ENCODE measurements around the gene TTF2. TPM values are rescaled to one million over a fixed set of nuclear protein-coding genes. Genes with fewer than 3 reads are reported as not detected.

The TTF2 gene
- total and polyA plus RNA-seq, 2 experiments from 2014 or later, result 84.7 to 85.4 TPM

DNA sequence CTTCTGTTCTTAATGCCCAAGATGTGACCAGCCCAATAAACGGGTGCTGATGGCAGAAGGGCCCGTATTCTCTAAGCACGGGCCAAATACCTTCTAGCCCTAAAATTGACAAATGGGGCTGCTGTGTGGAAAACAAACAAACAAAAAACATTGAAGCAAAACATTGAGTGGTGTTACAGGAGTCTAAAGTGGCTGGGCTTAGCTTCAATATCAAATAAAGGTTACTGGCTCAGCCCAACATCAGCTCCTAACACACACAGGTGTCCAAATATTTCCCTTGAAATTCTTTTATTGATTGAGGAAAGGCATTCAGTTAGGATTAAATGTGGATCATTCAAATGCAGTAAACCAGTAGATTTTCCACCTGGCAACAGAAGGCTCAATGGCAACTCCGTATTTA is 13.3 kb upstream of the TTF2 start (continued):
- TF ChIP-seq, protein P1, sequence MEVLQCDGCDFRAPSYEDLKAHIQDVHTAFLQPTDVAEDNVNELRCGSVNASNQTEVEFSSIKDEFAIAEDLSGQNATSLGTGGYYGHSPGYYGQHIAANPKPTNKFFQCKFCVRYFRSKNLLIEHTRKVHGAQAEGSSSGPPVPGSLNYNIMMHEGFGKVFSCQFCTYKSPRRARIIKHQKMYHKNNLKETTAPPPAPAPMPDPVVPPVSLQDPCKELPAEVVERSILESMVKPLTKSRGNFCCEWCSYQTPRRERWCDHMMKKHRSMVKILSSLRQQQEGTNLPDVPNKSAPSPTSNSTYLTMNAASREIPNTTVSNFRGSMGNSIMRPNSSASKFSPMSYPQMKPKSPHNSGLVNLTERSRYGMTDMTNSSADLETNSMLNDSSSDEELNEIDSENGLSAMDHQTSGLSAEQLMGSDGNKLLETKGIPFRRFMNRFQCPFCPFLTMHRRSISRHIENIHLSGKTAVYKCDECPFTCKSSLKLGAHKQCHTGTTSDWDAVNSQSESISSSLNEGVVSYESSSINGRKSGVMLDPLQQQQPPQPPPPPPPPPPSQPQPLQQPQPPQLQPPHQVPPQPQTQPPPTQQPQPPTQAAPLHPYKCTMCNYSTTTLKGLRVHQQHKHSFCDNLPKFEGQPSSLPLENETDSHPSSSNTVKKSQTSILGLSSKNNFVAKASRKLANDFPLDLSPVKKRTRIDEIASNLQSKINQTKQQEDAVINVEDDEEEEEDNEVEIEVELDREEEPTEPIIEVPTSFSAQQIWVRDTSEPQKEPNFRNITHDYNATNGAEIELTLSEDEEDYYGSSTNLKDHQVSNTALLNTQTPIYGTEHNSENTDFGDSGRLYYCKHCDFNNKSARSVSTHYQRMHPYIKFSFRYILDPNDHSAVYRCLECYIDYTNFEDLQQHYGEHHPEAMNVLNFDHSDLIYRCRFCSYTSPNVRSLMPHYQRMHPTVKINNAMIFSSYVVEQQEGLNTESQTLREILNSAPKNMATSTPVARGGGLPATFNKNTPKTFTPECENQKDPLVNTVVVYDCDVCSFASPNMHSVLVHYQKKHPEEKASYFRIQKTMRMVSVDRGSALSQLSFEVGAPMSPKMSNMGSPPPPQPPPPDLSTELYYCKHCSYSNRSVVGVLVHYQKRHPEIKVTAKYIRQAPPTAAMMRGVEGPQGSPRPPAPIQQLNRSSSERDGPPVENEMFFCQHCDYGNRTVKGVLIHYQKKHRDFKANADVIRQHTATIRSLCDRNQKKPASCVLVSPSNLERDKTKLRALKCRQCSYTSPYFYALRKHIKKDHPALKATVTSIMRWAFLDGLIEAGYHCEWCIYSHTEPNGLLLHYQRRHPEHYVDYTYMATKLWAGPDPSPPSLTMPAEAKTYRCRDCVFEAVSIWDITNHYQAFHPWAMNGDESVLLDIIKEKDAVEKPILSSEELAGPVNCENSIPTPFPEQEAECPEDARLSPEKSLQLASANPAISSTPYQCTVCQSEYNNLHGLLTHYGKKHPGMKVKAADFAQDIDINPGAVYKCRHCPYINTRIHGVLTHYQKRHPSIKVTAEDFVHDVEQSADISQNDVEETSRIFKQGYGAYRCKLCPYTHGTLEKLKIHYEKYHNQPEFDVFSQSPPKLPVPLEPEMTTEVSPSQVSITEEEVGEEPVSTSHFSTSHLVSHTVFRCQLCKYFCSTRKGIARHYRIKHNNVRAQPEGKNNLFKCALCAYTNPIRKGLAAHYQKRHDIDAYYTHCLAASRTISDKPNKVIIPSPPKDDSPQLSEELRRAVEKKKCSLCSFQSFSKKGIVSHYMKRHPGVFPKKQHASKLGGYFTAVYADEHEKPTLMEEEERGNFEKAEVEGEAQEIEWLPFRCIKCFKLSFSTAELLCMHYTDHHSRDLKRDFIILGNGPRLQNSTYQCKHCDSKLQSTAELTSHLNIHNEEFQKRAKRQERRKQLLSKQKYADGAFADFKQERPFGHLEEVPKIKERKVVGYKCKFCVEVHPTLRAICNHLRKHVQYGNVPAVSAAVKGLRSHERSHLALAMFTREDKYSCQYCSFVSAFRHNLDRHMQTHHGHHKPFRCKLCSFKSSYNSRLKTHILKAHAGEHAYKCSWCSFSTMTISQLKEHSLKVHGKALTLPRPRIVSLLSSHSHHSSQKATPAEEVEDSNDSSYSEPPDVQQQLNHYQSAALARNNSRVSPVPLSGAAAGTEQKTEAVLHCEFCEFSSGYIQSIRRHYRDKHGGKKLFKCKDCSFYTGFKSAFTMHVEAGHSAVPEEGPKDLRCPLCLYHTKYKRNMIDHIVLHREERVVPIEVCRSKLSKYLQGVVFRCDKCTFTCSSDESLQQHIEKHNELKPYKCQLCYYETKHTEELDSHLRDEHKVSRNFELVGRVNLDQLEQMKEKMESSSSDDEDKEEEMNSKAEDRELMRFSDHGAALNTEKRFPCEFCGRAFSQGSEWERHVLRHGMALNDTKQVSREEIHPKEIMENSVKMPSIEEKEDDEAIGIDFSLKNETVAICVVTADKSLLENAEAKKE (CRISPR knock-in tag; IDR thresholded peaks at IDR 0.05), result no peak
- TF ChIP-seq CREB1 (CRISPR knock-in tag; IDR thresholded peaks at IDR 0.05; ENCODE audit: low read depth) (no peak), ZNF331 (CRISPR knock-in tag; IDR thresholded peaks at IDR 0.05; ENCODE audit: low read depth) (no peak), EZH2phosphoT487 (IDR thresholded peaks at IDR 0.05; ENCODE audit: unreplicated experiment) (no peak)

DNA sequence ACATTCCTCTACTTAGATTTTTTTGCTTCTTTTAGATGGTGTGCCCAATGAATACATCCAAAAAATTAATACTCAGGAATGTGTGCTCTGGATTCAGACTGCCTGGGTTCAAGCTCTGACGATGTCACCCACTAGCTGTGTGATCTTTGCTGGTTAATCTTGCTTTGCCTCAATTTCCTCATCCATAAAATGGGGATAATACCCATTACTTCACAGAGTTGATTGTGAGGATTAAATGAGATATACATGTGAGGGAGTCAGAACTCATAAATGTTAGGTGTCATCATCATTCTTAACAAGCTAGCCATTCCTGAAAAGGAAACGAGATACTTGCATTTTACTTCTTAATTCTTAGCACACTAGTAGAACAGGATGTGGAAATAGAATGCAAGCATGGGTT is 12.9 kb upstream of the TTF2 start:
- ATAC-seq, result no peak

More for the DNA sequence above, 12.9 kb upstream of the TTF2 start:
- H3K9me3 Mint-ChIP-seq, result no peaks in the 10 kb centered on the region; the same call in 2 of the 3 replicates
- H3K4me1 ChIP-seq (ENCODE audit: insufficient read depth), result no peaks in the 10 kb centered on the region
- no peak overlapping the region for H3K4me3 ChIP-seq
- H3K36me3 Mint-ChIP-seq (ENCODE audit: low read depth), result 0 out of 3 replicates have a peak, but pooled peaks cover 3% of the 10 kb centered on the region
- no peak overlapping the region for H3K4me3 Mint-ChIP-seq
- no peaks in the 10 kb centered on the region for H3K27me3 ChIP-seq (ENCODE audit: insufficient read depth)
- TF ChIP-seq, protein P1 (CRISPR knock-in tag; IDR thresholded peaks at IDR 0.05), result no peak
- TF ChIP-seq STAT1 (IDR thresholded peaks at IDR 0.05; ENCODE audit: unreplicated experiment), result no peak
- TF ChIP-seq, protein P2, sequence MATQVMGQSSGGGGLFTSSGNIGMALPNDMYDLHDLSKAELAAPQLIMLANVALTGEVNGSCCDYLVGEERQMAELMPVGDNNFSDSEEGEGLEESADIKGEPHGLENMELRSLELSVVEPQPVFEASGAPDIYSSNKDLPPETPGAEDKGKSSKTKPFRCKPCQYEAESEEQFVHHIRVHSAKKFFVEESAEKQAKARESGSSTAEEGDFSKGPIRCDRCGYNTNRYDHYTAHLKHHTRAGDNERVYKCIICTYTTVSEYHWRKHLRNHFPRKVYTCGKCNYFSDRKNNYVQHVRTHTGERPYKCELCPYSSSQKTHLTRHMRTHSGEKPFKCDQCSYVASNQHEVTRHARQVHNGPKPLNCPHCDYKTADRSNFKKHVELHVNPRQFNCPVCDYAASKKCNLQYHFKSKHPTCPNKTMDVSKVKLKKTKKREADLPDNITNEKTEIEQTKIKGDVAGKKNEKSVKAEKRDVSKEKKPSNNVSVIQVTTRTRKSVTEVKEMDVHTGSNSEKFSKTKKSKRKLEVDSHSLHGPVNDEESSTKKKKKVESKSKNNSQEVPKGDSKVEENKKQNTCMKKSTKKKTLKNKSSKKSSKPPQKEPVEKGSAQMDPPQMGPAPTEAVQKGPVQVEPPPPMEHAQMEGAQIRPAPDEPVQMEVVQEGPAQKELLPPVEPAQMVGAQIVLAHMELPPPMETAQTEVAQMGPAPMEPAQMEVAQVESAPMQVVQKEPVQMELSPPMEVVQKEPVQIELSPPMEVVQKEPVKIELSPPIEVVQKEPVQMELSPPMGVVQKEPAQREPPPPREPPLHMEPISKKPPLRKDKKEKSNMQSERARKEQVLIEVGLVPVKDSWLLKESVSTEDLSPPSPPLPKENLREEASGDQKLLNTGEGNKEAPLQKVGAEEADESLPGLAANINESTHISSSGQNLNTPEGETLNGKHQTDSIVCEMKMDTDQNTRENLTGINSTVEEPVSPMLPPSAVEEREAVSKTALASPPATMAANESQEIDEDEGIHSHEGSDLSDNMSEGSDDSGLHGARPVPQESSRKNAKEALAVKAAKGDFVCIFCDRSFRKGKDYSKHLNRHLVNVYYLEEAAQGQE (IDR thresholded peaks at IDR 0.05; ENCODE audit: unreplicated experiment), result no peak
- peaks cover 6% of the 10 kb centered on the region for H3K27me3 Mint-ChIP-seq (ENCODE audit: insufficient read depth, low read depth, poor library complexity)
- H3K27ac ChIP-seq (ENCODE audit: low read depth), result no peak overlapping the region
- H3F3A ChIP-seq (replicated peaks; ENCODE audit: low read depth), result no peaks in the 10 kb centered on the region
- H3K36me3 ChIP-seq (ENCODE audit: insufficient read depth), result no peaks in the 10 kb centered on the region
- no peak overlapping the region for H3K4me2 ChIP-seq
- no peaks in the 10 kb centered on the region for H3K9me2 ChIP-seq (ENCODE audit: insufficient read depth)
- H4K20me1 ChIP-seq (replicated peaks; ENCODE audit: insufficient read depth), result no peaks in the 10 kb centered on the region
- no peak overlapping the region for H2AFZ ChIP-seq
- no peak for DNase-seq (ENCODE audit: low spot score)
- no peaks in the 10 kb centered on the region for H3K79me2 ChIP-seq (replicated peaks; ENCODE audit: insufficient read depth)
- no peak overlapping the region for H3K27ac Mint-ChIP-seq
- H3K4me1 Mint-ChIP-seq, result no peaks in the 10 kb centered on the region
